GM18498 (cell line): ENCODE data around the gene GRB7.

Experiments used
- ATAC-seq: cut with Tn5 transposase; IDR thresholded peaks from one replicate; pipeline ENCODE4 v1.9.1; 2021; ENCODE audit warnings: mild to moderate bottlenecking, moderate library complexity; ENCODE audit not compliant: unreplicated experiment

Gene GRB7

GRCh38 chr17:39765766-39766165 is 28.0 kb downstream of the GRB7 start:
- ATAC-seq = no peak

DNA sequence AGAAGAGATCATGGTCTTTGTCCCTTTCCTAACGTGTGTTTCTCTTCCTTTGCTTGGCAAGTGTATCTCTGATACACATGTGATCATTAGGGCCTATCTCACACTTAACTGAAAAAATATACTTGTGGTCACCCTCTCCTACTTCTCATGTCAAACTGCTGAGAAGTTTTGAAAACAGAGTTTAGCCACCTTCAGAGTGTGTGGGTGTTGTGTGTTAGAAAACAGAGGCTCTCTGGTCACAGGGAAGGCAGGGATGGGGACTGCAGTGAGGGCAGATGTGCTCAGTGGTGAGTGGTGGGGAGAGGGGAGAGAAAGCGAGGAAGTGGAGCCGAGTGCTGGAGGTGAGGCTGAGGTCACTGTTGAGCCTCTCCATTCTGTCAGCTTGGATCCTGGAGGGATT is 29.4 kb downstream of the GRB7 start:
- ATAC-seq = no peak

DNA sequence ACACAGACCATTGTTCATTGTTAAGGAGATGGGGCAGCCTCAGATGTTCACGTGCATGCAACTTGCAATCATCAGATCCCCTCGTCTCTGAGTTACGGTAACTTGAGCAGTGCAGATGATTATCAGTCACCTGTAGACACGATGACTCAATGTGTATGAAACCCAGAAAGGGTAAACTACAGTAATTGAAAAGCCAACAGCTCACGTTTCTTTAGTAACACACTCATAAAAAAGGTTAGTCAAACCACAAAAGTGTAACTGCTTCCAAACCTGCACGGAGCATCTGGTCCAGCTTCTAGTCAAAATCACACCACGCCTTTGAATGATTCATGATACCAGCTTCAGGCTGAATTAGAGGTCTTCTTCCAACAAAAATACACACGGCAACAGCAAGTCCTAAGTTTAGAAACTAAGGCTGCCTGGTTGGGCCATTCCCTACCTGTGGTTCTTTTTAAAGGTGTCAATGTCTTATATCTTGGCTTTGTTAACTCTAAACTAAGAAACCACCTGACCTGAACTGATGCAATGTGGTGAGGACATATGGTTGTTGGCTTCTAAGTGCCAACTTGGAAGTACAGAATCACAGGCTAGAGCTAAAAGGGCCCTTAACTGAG is 32.3 kb downstream of the GRB7 start:
- ATAC-seq = peak; percentile 56

- ATAC-seq = no peak
Measured at GRCh38 chr17:39772415-39772814, 34.7 kb downstream of the GRB7 start.

- no peak for ATAC-seq
Measured at GRCh38 chr17:39772987-39773934, 35.5 kb downstream of the GRB7 start.

- no peak for ATAC-seq
Measured at GRCh38 chr17:39774047-39774446, 36.3 kb downstream of the GRB7 start.

GRCh38 chr17:39775031-39775430 is 37.3 kb downstream of the GRB7 start:
- ATAC-seq = no peak

- ATAC-seq = no peak
Measured at GRCh38 chr17:39776252-39776651, 38.5 kb downstream of the GRB7 start.

DNA sequence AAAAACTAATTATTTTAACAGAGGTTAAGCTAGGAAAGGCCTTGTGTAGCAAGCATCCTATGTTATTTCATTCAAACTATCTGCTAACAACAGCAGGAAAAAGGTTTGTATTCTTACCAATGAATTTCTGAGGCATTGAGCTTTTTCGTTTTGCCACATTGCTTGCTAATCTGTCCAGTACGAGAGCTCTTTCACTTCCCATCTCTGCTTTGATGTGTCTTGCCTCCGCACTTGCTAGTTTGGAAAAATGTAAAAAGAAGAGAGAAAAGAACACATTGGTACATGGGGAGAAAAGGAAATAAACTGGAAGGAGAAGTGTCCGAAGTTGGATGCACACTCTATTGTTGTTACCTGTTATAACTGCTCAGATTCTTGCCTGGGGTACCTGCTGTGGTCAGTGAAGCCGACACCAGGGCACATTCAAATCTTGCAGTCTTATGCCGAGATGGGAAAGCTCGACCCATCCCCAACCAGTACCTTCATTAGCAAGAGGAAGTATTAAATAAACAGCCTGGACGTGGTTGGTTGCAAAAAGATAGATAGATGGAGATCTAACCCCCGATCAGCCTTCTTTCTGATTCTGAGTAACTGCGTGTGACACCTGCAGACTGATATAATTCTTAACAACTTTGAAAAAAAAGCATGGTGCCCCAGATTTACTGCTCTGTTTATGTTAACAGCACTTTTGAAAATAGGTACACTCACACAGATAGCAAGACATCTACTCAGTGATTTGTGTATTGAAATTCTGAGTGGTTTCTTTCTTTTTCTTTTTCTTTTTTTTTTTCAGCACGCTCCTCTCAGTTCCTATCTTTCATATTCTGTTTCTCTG is 40.0 kb downstream of the GRB7 start:
- peak; percentile 58 for ATAC-seq

GRCh38 chr17:39781031-39781860 is 43.5 kb downstream of the GRB7 start:
- no peak for ATAC-seq

GRCh38 chr17:39781861-39782213 is 44.1 kb downstream of the GRB7 start:
- ATAC-seq = no peak

GRCh38 chr17:39782481-39782880 is 44.7 kb downstream of the GRB7 start:
- ATAC-seq = no peak

GRCh38 chr17:39782980-39783379 is 45.2 kb downstream of the GRB7 start:
- no peak for ATAC-seq

DNA sequence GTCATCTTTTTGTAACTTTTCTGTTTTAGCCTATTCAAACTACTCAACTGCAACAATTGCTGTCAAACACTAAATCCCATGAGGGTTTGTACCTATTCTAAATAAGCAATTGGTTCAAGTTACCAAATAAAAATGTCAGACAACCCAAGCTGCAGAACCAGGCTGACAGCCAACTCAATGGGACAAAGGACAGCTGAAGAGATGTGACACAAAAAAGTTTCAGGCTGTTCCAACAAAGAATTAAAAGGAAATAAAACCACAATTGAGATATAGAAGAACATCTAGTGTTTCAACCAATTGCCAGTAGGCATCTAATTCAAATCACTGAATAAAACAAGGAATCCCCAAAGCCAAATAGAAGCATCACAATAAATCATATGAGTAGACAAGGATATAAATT is 49.3 kb downstream of the GRB7 start:
- no peak for ATAC-seq

DNA sequence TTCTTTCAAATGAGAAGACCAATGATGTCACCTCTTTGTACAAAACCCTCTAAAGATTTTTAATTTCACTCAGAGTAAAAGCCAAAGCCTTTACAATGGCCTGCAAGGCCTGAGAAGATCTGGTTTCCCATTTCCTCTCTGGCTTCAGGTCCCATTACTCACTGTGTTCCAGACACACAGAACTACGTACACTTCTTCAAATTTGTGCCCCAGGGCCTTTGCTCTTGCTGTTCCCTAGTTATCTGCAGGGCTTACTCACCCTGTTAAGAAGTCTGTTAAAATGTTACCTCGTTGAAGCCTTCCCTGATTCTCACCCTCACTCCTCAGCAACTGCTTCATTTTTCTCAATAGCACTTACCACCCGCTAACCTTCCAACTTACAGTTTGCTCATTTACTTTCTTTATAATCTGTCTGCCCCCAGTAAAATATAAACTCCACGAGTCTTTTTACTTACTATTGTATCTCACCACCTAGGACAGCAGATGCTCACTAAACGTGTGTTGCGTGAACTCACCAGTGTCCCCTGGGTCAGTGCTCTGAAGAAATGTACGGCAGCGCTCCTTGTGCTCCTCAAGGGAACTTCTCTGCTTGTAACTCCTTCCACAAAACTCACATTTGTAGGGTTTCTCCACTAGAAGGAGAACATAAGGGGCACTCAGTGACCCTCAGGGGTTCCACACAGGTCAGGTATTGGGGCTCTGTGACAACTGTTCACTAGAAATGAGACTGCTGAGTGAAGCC is 50.2 kb downstream of the GRB7 start:
- no peak for ATAC-seq

- no peak for ATAC-seq
Measured at GRCh38 chr17:39791111-39791992, 53.6 kb downstream of the GRB7 start.

DNA sequence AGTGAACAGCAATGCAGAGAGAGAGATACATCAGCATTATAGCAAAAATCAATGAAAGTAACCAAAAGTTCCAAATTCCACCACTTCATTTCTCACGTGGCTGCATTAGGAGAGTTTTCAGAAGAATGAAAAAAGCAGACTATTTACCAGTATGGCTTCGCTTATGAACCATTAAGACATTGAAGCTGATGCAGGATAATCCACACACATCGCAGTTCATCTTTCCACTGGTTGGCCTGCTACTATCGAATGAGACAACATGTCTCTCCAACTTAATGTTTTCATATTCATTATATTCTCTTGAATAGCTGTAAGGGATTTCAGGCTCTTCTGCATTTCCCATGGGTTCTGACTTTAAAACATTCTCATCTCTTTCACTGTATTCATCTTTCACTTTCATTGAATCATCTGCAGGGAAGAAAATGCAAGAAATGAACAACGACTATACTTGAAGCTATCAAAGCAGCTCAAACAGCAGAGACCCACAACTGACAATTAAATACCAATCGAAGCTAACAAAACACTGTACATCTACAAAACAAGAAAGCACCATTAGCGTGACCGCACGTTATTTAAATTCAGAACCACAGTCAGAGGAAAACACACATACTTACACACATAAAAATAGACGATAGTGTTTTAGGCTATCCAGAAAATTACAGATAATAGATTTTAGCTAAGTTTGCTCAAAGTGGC is 54.9 kb downstream of the GRB7 start:
- no peak for ATAC-seq

DNA sequence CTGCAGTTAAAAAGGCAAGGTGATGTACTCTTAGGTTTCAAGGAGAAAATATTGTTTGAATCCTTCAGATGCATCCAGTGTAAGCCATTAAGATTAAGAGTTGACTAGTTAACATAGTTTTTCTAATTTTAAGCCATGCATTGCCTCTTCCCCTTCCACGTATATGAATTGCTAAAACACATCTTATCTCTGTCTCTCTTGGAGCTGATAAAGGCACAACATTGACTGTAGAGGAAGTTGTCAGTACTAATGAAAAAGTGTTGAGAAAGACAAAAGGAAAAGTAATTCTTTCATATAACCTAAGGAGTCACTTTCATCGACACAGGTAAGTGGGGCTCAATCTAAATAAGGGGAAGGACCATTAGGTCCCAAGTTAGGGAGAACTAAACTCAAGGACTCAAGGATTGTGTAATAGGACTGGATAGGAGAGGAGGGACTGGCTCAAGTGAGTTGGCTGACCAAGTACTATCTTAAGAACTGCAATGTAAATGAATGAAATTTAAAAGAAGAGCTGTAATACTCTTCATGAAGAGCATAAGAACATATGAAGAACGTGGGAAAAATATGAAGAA is 55.6 kb downstream of the GRB7 start:
- no peak for ATAC-seq
